ENCODE results near the gene APOL6.

- TF ChIP-seq CTCF (IDR thresholded peaks at IDR 0.05) (no peak), EP300 (IDR thresholded peaks at IDR 0.05) (no peak), NFE2L2 (conservative IDR thresholded peaks at IDR 0.05; ENCODE audit: low read length) (no peak)
Observed at GRCh38 chr22:35601013-35601580, 47.1 kb upstream of the APOL6 start.
